UCSD-AML1 (cell line): ENCODE measurements around the gene NAPG.
A peak's percentile ranks its signal among the peaks of the same experiment; 100 is the strongest.
"Not testable (repeated sequence)": the region's sequence is repeated elsewhere in the genome, so short reads cannot be mapped to it uniquely, and the experiment has no call there.

Source experiments
- DNase-seq: peaks from one replicate; lab custom pipeline; 2025; ENCODE audit not compliant: unreplicated experiment; lab: John Stamatoyannopoulos, UW

Gene NAPG

GRCh38 chr18:10525697-10526560, at the start of gene NAPG:
NAPG (plus strand) TSS chr18:10526027; CDS start chr18:10526103, 76 bp downstream.
- DNase-seq: peak; percentile 96

- DNase-seq: no peak
Observed at GRCh38 chr18:10476338-10476791, 49.5 kb upstream of the NAPG start.

GRCh38 chr18:10477121-10477862, 48.5 kb upstream of the NAPG start:
- no peak for DNase-seq

- no peak for DNase-seq
Observed at GRCh38 chr18:10477863-10478260, 48.0 kb upstream of the NAPG start.

- no peak for DNase-seq
Observed at GRCh38 chr18:10481831-10482230, 44.0 kb upstream of the NAPG start.

- no peak for DNase-seq
Observed at GRCh38 chr18:10482363-10482984, 43.4 kb upstream of the NAPG start.

GRCh38 chr18:10482985-10483949, 42.6 kb upstream of the NAPG start:
- DNase-seq: peak; percentile 25

GRCh38 chr18:10485475-10485874, 40.4 kb upstream of the NAPG start:
- DNase-seq: no peak

GRCh38 chr18:10486362-10486761, 39.5 kb upstream of the NAPG start:
- no peak for DNase-seq

- DNase-seq: no peak
Observed at GRCh38 chr18:10487154-10487553, 38.7 kb upstream of the NAPG start.

- DNase-seq: no peak
Observed at GRCh38 chr18:10488017-10488416, 37.8 kb upstream of the NAPG start.

GRCh38 chr18:10490401-10491165, 35.2 kb upstream of the NAPG start:
- peak; percentile 67 for DNase-seq

- DNase-seq: no peak
Observed at GRCh38 chr18:10495936-10496335, 29.9 kb upstream of the NAPG start.

- no peak for DNase-seq
Observed at GRCh38 chr18:10497206-10497749, 28.5 kb upstream of the NAPG start.

GRCh38 chr18:10499230-10499629, 26.6 kb upstream of the NAPG start:
- no peak for DNase-seq

- no peak for DNase-seq
Observed at GRCh38 chr18:10500038-10500437, 25.8 kb upstream of the NAPG start.

- DNase-seq: no peak
Observed at GRCh38 chr18:10504723-10505122, 21.1 kb upstream of the NAPG start.

GRCh38 chr18:10505892-10506291, 19.9 kb upstream of the NAPG start:
- not testable (repeated sequence) for DNase-seq

GRCh38 chr18:10508591-10508990, 17.2 kb upstream of the NAPG start:
- no peak for DNase-seq
